GM18909 (cell line): ENCODE results near the gene IFI35.
"Not testable (repeated sequence)": the region's sequence is repeated elsewhere in the genome, so short reads cannot be mapped to it uniquely, and the experiment has no call there.

ENCODE experiments used
- ATAC-seq: cut with Tn5 transposase; IDR thresholded peaks from one replicate; pipeline ENCODE4 v1.9.1; 2021; ENCODE audit warnings: mild to moderate bottlenecking; ENCODE audit not compliant: unreplicated experiment, poor library complexity

IFI35 gene

GRCh38 chr17:43006639-43007551, at the start of gene IFI35:
IFI35 (plus strand) TSS chr17:43006784; CDS start chr17:43006948, 164 bp downstream.
- ATAC-seq: peak; percentile 81

DNA sequence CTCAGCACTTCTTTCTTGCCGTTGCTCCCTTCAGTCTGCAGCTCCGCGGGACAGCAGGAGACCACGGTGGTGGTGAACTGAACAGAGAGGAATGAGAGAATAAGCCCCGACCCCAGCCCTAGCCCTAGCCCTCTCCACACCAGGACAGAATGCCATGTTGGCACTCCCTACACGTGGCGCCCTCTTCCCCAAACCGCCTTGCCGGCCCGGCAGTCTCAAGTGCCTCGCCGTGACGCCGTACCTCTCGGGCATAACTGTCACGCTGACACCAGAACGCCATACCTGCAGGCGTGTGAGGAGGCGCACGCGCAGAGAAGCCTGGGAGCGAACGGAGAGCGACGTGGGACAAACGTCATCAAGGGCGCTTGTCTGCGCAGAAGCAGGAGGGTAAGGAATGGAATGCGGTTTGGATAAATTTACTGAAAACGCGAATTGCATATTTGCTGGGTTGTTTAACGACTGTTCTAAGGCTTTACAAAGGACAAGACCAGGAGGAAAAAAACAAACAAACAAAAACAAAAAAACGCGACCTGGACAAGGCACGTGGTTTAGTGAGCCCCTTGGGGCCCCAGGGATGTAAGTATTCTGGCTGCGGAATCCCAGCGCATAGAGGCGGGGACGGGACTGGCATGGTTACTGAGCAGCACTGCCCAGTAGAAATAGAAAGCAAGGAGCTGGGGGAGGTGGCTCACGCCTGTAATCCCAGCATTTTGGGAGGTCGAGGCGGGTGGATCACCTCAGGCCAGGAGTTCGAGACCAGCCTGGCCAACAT, 42.2 kb upstream of the IFI35 start, which contains the start of gene AARSD1:
Gene AARSD1, minus strand, starts transcription at position 294 of the 772 bp plus-strand sequence. Its CDS starts 14 bp downstream, at position 280.
- peak; percentile 83 for ATAC-seq

- no peak for ATAC-seq
These were observed 38.7 kb upstream of the IFI35 start for GRCh38 chr17:42967925-42968324.

GRCh38 chr17:42969001-42969581, 37.5 kb upstream of the IFI35 start:
- no peak for ATAC-seq

- no peak for ATAC-seq
These were observed 35.0 kb upstream of the IFI35 start for GRCh38 chr17:42971589-42971988.

DNA sequence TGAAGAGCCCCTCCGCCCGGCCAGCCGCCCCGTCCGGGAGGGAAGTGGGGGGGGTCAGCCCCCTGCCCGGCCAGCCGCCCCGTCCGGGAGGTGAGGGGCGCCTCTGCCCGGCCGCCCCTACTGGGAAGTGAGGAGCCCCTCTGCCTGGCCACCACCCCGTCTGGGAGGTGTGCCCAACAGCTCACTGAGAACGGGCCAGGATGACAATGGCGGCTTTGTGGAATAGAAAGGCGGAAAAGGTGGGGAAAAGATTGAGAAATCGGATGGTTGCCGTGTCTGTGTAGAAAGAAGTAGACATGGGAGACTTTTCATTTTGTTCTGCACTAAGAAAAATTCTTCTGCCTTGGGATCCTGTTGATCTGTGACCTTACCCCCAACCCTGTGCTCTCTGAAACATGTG, 33.3 kb upstream of the IFI35 start:
- not testable (repeated sequence) for ATAC-seq

GRCh38 chr17:42975265-42975664, 31.3 kb upstream of the IFI35 start:
- no peak for ATAC-seq

DNA sequence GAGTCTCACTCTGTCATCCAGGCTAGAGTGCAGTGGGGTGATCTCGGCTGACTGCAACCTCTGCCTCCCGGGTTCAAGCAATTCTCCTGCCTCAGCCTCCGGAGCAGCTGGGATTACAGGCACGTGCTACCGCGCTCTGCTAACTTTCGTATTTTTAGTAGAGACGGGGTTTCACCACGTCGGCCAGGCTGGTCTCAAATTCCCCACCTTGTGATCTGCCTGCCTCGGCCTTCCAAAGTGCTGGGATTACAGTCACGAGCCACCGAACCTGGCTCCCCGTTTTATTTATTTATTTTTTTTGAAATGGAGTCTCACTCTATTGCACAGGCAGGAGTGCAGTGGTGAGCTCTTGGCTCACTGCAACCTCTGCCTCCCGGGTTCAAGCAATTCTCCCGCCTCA, 30.9 kb upstream of the IFI35 start:
- not testable (repeated sequence) for ATAC-seq

DNA sequence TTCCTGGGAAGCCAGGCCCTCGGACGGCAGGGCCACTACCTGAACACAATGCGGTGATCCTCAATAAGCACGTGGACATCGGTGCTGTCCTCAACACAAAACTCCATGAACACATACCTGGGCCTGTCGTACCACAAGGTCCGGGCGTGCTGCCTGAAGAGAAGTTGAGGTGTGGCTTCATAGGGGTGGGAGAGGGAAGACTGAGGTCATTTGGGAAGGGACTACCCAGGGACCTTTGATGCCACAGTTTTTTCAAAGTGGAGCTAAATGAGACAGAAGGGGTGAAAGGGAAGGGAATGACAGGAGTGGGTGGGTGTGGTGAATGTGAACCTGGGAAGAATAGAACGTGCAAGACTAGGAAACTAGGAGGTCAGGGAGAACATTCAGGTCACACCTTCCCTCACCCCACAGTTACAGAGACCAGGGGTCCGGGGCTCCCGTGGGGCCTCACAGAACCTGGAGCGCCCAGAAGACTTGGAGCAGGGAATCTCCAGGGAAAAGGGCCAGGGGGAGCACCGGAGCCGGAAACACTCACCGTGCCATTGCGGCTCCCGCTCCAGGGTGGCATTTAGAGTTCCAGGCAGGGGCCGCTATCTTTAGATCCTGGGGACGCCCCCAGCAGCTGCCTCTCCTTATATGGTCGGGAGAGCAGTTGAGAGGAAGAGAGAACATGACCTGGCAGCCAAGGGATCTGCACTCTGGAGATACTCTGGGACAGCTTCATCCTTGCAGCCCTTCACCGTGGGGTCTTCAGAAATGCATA, 26.9 kb upstream of the IFI35 start, which contains the start of gene PTGES3L:
Gene PTGES3L, minus strand, starts transcription at position 570 of the 763 bp plus-strand sequence. Its CDS starts 27 bp downstream, at position 543.
- ATAC-seq: no peak

DNA sequence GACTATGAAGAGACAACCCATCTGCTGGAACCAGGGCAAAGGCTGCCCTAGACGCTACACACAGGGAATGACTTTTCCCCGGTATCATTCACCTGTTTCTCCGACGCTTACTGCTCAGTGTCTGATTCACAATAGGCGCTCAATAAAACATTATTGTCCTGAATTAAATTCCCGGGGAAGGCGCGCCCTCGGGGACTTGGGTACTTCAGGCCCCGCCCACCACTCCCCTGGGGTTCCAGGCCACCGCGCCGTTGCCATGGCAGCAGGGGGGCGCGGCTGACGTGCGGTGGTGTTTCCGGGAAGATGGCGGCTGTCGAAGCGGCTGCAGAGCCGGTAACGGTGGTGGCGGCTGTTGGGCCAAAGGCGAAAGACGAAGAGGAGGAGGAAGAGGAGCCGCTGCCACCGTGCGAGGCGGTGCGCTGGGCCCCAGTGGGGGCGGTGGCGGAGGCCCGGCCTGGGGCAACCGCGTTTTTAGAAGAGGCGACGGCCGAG, 26.3 kb upstream of the IFI35 start, which contains the start of gene RUNDC1:
Gene RUNDC1, plus strand, starts transcription at position 292 of the 492 bp plus-strand sequence. Its CDS starts 12 bp downstream, at position 304.
- peak; percentile 73 for ATAC-seq

GRCh38 chr17:42980766-42981397, 25.7 kb upstream of the IFI35 start:
- ATAC-seq: peak; percentile 45

DNA sequence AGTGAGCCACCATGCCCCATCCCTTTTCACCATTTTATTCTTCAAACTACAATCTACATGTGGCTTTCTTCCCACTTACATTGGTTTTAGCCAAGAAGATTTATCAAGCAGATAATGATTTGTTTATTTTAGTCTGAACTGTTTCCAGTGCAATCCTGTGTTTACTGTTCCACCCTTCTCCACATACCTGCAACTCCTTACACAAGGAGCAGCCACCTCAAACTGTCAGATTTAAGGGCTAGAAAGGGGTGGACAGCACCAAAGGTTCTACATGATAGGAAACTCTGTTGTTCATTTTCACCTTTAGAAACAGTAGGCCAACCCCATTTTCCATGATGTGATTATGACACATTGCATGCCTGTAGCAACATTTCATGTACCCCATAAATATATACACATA, 24.3 kb upstream of the IFI35 start:
- no peak for ATAC-seq

DNA sequence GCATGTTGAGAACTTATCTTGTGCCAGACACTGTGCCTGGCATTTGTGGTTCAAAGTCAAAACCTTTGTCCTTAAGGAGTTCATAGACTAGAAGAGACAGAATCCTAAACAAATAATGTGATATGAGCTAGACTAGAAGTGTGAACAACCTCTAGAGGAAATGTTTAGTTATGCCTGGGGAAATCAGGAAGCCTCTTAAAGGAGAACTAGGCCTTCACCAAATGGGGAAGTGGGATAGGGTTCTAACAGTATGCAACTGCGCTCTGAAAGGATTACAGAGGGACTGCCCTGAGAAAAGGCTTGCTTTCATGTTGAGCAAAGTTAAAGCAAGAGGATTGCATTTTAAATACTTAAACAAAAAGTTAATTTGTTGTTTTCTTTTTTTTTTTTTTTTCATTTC, 21.4 kb upstream of the IFI35 start:
- ATAC-seq: no peak

GRCh38 chr17:42989141-42989540, 17.4 kb upstream of the IFI35 start:
- ATAC-seq: no peak

DNA sequence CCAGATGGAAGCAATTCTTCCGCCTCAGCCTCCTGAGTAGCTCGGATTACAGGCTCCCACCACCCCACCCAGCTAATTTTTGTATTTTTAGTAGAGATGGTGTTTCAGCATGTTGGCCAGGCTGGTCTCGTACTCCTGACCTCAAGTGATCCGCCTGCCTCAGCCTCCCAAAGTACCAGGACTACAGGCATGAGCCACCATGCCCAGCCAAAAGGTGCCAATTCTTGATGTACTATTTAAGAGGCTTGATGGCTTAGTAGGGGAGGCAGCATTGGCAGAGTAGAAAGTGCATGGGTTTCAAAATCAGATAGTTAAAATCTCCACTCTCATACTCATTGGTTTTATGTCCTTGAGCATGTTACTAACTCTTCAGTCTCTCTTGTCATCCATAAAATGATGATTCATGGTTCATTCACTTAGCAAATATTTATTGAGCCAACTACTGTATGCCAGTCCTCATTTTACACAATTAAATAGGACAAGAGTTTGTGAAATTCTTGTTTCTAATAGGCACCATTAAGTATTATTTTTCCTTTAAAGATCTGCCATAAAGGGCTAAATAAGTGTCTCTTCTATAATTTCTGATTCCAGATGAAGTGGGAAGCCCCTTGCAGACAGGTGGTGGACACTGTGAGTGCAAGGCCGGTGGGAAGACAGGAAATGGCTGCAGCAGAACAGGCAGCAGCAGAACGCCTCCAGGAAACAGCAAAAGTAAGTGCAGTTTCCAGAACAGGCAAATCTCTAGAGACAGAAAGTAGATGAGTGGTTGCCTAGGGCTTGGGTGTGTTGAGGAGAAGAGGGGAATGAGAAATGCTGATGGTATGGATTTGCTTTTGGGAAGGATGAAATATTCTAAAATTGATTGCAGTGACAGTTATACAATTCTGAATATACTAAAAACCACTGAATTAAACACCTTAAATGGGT, 16.6 kb upstream of the IFI35 start:
- no peak for ATAC-seq

GRCh38 chr17:42991471-42991870, 15.1 kb upstream of the IFI35 start:
- no peak for ATAC-seq

DNA sequence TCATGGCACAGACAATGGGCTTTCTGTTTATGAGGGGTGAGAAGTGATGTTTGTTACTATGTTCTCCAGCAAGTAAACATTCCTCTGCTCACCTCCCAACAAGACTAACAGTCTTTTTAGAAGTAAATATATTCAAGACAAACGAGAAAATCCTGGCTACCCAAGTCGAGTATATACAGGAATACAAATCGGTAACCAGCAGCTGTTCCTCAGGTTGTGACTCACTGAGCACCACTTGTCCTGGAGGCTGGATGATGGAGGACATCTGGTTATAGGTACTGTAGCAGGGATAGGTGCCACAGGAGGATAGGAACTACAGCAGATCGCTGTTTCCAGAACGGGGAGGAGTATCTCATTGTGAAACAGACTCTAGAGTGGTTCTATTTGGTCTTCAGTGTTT, 13.7 kb upstream of the IFI35 start:
- ATAC-seq: no peak

- not testable (repeated sequence) for ATAC-seq
These were observed 12.7 kb upstream of the IFI35 start for GRCh38 chr17:42993913-42994312.
